Measurements from ENCODE around the gene MS4A4A. TPM values are rescaled to one million over a fixed set of nuclear protein-coding genes. Genes with fewer than 3 reads are reported as not detected.

Gene MS4A4A
- total and polyA plus RNA-seq, 8 donors, result 0.43 to 18.9 (median 1.8) TPM

- intact Hi-C loops (cut with DNase I), result no loop called here
Observed at GRCh38 chr11:60357771-60358170, 77.3 kb downstream of the MS4A4A start.

More at GRCh38 chr11:60357771-60358170, 77.3 kb downstream of the MS4A4A start:
- ATAC-seq (no peak), FAIRE-seq (no peak), DNase-seq (no peak)
- TF ChIP-seq, protein P1, sequence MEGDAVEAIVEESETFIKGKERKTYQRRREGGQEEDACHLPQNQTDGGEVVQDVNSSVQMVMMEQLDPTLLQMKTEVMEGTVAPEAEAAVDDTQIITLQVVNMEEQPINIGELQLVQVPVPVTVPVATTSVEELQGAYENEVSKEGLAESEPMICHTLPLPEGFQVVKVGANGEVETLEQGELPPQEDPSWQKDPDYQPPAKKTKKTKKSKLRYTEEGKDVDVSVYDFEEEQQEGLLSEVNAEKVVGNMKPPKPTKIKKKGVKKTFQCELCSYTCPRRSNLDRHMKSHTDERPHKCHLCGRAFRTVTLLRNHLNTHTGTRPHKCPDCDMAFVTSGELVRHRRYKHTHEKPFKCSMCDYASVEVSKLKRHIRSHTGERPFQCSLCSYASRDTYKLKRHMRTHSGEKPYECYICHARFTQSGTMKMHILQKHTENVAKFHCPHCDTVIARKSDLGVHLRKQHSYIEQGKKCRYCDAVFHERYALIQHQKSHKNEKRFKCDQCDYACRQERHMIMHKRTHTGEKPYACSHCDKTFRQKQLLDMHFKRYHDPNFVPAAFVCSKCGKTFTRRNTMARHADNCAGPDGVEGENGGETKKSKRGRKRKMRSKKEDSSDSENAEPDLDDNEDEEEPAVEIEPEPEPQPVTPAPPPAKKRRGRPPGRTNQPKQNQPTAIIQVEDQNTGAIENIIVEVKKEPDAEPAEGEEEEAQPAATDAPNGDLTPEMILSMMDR (IDR thresholded peaks at IDR 0.05), result no peak
- Histone ChIP-seq H3K27me3 (no peaks in the 10 kb centered on the region), H3K36me3 (no peaks in the 10 kb centered on the region), H3K9me3 (no peaks in the 10 kb centered on the region), H3K27ac (no peak overlapping the region), H3K4me1 (no peaks in the 10 kb centered on the region), H3K4me3 (no peak overlapping the region)
- 22 to 49% methylated on average over 2 of the region's 2 CpGs for WGBS, 2 donors

Other genes starting within 250 kb of the MS4A4A start
- gene OOSP2, start 240.3 kb upstream of the MS4A4A start, total RNA-seq, result not detected
- gene OOSP2, start 240.3 kb upstream of the MS4A4A start, polyA plus RNA-seq, result not detected
- not detected for gene MS4A3, start 224.0 kb upstream of the MS4A4A start, total RNA-seq
- not detected for gene MS4A3, start 224.0 kb upstream of the MS4A4A start, polyA plus RNA-seq
- under 1 TPM in 5 of 6 donors, not detected in 1; 0.09 to 0.93 (median 0.52) TPM for gene MS4A2, start 192.0 kb upstream of the MS4A4A start, total RNA-seq
- under 1 TPM; 0.04 to 0.35 TPM for gene MS4A2, start 192.0 kb upstream of the MS4A4A start, polyA plus RNA-seq
- gene MS4A6A, start 97.6 kb upstream of the MS4A4A start, total RNA-seq, result 10 to 100 TPM in 3 of 6 donors, 1 to 10 TPM in 3; 3.1 to 69.3 (median 17.6) TPM
- 1 to 10 TPM; 6.8 to 7.2 TPM for gene MS4A6A, start 97.6 kb upstream of the MS4A4A start, polyA plus RNA-seq
- gene MS4A4E, start 37.5 kb upstream of the MS4A4A start, total RNA-seq, result 1 to 10 TPM in 1 of 6 donors, under 1 TPM in 4, not detected in 1; 0.24 to 3.3 (median 0.52) TPM
- gene MS4A4E, start 37.5 kb upstream of the MS4A4A start, polyA plus RNA-seq, result under 1 TPM; 0.14 to 0.34 TPM
- gene MS4A6E, start 46.6 kb downstream of the MS4A4A start, total RNA-seq, result not detected
- gene MS4A6E, start 46.6 kb downstream of the MS4A4A start, polyA plus RNA-seq, result not detected
- 10 to 100 TPM in 3 of 6 donors, 1 to 10 TPM in 3; 1.4 to 26.2 (median 7.3) TPM for gene MS4A7, start 97.9 kb downstream of the MS4A4A start, total RNA-seq
- gene MS4A7, start 97.9 kb downstream of the MS4A4A start, polyA plus RNA-seq, result 1 to 10 TPM; 1.9 to 2.2 TPM
- gene MS4A14, start 115.8 kb downstream of the MS4A4A start, total RNA-seq, result 1 to 10 TPM in 1 of 6 donors, under 1 TPM in 5; 0.04 to 1.8 (median 0.31) TPM
- under 1 TPM; 0.19 to 0.30 TPM for gene MS4A14, start 115.8 kb downstream of the MS4A4A start, polyA plus RNA-seq
- not detected for gene MS4A5, start 148.9 kb downstream of the MS4A4A start, total RNA-seq
- gene MS4A5, start 148.9 kb downstream of the MS4A4A start, polyA plus RNA-seq, result not detected
- gene MS4A1, start 175.2 kb downstream of the MS4A4A start, total RNA-seq, result 1 to 10 TPM in 1 of 6 donors, under 1 TPM in 3, not detected in 2; 0.15 to 1.2 (median 0.65) TPM
- under 1 TPM; 0.08 to 0.14 TPM for gene MS4A1, start 175.2 kb downstream of the MS4A4A start, polyA plus RNA-seq
- not detected for gene MS4A12, start 212.1 kb downstream of the MS4A4A start, total RNA-seq
- under 1 TPM in 1 of 2 donors, not detected in 1; 0.15 TPM for gene MS4A12, start 212.1 kb downstream of the MS4A4A start, polyA plus RNA-seq
- not detected for gene MS4A13, start 234.7 kb downstream of the MS4A4A start, total RNA-seq
- not detected for gene MS4A13, start 234.7 kb downstream of the MS4A4A start, polyA plus RNA-seq

All from pancreas (tissue), 10 donors.